NCI-H128 (cell line): Measurements from ENCODE around the gene PLD3.
"Not testable (repeated sequence)": the region's sequence is repeated elsewhere in the genome, so short reads cannot be mapped to it uniquely, and the experiment has no call there.

Experiments
- DNase-seq: peaks from one replicate; lab custom pipeline; 2025; ENCODE audit not compliant: unreplicated experiment; lab: John Stamatoyannopoulos, UW

The PLD3 gene

DNA sequence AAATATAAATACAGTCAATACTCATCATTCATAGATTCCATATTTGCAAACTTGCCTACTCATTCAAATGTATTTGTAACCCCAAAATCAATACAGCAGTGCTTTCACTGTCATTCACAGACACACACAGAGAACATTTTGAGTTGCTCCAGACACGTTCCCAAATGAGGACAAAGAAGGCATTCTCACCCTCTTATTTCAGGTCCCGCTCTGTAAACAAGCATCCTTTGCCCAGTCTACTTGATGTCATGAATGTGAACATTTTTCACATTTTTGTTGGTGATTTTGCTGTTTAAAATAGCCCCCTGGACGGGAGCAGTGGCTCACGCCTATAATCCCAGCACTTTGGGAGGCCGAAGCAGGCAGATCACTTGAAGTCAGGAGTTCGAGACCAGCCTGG lies 15.8 kb upstream of the PLD3 start:
- DNase-seq, result no peak

GRCh38 chr19:40333083-40333482 lies 15.4 kb upstream of the PLD3 start:
- not testable (repeated sequence) for DNase-seq

DNA sequence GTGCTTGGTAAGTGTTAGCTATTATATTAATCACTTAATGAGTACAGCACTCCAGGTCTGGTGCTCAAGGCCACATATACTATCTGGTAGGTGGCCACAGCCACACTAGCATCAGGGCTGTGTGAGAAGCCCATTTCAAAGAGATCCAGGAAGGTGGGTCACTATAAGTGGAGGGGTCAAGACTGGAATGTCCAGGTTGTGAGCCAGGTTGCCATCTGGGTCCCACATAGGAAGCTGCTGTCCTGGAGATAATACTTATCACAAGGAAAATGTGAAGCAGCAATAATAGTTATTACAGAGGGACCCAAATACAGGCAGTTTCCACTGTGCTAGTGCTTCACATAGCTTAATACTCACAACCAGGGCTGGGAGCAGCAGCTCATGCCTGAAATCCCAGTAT lies 13.4 kb upstream of the PLD3 start:
- DNase-seq, result no peak

DNA sequence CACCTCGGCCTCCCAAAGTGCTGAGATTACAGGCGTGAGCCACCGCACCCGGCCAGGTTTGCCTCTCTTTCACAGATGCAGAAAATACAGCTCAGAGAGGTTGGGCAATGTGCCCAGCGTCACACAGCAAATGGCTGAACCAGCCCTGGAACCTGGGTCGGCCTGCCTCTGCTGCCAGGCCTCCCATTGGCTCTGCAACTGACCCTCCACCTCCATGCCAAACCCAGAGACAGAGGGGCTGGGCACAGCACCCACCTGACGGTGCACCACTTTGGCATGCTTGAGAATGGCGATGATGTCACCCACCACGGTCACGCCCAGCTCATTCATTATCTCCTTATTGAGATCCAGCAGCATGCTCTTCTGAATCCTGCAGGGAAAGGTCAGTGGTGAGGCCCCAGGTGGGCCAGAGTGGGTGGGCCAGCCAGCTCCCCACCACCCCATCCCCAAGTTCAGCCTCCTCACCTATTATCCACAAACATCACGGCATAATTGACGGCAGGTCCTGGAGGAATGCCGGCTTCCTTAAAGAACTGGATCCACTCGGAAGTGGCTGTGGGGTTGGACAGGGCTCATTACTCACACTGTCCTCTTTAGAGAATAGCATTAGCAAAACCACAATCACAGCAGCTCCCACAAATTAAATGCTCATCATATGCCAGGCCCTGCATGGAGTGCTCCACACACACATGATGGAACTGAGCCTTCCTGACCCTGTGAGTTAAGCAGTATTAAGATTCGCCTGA lies 12.5 kb upstream of the PLD3 start:
- DNase-seq, result no peak

- no peak for DNase-seq
Observed at GRCh38 chr19:40336601-40336900, 11.9 kb upstream of the PLD3 start.

- no peak for DNase-seq
Observed at GRCh38 chr19:40337107-40337506, 11.4 kb upstream of the PLD3 start.

GRCh38 chr19:40337594-40337993 lies 10.9 kb upstream of the PLD3 start:
- no peak for DNase-seq

DNA sequence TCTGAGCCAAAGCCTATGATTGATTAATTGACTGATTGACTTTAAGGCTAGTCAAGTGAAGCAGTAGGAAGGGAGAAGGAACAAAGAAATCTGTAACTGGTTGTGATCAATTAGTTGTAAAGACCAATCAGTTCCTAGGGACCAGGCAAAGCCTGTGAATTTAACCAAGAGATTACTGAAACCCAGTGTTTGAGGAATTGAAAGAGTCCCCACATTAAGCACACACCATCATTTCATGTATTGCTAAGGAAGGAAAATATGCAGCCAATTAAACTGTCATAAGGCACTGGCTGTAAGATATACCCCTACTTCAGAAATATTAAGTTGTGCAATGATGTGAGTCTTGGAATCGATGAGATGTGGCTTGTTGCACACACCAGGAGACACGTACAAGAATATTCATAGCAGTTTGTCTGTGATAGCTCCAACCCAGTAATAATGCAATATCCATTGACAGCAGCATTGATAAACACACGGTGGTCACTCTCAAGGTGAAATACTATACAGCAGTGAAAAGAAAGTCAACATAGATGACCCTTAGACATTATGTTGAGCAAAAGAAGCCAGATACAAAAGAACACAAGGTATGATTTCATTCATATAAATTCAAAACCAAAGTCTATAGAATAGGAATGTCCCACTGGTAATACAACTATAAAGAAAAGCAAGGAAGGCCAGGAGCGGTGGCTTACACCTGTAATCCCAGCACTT lies 9.3 kb upstream of the PLD3 start:
- no peak for DNase-seq

DNA sequence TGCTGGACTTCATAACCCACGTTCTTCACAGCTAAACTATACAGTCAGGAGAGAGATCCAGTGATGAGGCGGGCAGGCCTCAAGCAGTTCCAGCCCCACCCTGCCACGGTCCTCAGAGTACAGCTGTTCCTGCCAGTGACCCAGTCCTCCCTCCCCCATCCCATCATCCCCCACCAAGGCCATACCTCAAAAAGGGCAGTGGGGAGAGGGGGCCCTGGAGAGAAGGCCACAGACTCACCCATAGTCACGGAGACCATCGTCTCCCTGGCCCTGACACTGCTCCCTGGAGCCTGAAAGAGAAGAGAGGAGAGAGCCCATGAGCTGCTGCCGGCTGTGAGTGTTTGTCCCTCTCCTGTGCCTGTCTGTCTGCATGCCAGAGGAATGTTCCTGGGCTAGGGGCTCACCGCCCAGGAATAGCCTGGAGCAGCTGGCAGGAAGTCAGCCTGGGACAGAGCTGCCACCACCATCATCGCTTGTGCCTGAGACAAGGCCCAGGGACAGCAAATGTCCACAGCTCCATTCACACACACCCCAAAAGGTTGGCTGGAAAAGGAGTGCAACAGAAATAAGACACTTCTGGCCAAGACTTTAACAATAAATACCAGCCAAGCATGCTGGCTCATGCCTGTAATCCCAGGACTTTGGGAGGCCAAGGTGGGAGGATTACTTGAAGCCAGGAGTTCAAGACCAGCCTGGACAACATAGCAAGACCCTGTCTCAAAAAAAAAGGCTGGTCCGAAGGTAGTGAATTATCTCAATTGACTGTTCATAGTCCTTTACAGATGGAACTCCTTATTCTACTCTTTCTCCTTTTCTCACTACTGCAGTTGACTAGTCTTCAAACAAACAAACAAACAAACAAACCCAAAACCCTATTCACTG lies 6.7 kb upstream of the PLD3 start:
- no peak for DNase-seq

DNA sequence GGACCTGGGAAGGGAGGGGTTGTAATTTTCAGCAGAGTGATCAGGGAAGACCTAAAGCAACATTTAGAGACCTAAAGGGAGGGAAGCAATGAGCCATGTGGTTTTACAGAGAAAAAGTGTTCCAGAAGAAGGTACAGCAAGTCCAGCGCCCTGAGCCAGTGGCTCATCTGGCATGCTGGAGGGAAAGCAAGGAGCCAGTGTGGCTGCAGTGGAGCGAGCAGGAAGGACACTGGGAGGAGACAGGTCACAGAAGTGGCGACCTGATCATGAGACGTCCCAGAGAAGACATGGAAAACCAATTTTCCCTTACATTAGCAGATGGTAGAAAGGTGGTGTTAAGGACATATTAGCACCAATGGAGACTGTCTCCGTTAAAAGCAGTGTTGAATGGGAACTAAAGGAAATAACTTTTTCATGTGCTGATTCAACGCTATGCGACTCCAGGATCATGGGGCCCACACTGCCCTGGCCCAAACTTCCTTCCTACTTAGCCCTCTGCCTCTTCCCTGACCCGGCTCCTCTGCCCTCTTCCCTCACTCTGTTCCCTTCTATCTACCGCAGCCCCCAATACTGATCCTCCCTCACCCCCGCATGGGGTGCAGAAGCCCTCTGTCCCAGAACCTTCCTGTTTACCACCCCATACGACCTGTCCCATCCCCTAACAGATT lies 5.7 kb upstream of the PLD3 start:
- DNase-seq, result no peak

GRCh38 chr19:40344422-40344821 lies 4.1 kb upstream of the PLD3 start:
- no peak for DNase-seq

DNA sequence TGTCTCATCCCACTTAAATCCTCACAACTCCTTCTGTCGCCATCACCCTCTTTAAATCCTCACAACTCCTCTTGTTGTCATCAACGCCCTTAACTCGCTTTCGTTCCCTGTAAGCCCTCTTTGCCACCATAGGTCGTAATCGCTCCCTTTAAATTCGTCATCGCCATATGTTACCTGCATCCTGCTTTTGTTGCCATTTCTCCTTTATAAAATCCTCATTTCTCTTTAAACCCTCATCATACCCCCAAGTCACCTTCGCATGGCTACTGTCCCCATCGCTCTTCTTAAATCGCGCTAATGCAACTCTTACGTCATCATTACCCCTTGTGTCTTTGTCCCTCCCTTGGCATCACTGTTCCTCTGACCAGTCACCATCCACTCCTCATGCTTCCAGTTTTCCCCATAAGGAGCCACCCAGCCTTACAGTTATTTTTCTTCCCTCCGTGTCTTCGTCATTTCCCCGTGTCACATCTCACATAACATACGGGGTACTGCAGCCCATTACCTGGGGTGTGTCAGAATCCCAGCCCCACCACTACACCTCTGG lies 539 bp downstream of the PLD3 start:
- DNase-seq, result no peak

DNA sequence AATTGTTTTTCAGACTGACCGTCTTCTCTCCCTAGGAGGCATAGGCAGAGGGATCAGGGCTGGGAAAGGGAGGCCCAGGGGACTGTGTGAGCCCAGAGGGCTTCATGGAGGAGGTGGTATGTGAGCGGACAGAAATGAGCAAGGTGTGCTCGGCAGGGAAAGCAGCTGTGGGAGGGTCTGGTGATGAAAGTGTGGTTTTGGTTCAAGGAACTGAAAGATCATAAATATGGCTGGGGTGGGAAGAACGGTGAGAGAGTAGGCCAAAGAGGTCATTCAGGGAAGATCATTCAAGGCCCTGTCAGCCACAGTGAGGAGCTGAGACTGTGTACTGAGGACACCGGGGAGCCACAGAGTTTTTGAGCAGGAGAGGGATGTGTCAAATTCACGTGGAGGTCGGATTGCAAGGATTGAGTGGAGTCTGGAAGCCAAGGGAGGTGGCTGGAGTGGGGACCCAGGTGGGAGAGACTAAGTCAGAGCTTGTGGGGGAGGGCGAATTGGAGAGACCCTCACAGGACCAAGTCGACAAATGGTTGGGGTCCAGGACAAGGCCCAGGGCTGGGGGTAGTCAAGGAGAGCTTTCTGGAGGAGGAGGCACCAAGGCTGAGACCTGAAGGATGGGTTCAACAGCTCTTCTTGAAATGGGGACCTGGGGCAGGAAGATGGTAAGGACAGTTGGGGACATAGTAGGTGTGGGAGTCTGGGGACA lies 7.6 kb downstream of the PLD3 start:
- DNase-seq, result no peak

DNA sequence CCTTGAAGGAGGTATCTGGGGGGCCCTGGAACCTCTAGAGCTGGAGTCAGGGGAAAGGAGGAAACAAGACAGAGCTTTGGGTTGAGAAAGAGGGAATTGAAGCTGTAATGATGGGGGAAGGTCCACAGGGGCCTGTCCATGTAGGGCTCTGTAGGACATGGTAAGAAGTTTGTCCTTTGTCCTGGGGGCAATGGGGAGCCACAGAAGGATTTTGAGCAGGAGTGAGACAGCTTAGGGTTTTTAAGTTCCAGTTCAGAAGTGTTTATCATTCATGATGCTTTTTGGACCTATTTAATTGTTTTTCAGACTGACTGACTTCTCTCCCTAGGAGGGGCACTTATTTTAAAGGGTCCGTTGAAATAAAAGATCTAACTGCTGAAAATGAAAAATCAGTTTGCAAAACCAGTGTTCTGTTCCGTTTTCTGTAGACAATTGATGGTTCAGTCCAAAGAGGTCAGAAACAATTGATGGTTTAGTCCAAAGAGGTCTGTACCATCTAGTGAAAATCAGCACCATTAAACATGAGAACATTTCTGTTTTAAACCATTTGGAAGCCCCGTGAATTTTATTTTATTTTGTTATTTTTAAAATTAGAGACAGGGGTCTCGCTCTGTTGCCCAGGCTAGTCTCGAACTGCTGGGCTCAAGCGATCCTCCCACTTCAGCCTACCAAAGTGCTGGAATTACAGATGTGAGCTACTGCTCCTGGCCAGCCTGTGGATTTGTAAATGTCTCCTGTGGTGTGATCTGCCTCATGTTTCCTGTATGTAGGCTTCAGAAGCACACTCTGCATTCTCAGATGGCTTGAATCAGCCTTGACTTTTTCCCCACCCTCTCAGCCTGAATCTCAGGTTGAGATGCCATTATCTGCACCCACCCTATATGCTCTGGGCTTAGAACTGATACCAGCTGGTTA lies 8.4 kb downstream of the PLD3 start:
- DNase-seq, result no peak

DNA sequence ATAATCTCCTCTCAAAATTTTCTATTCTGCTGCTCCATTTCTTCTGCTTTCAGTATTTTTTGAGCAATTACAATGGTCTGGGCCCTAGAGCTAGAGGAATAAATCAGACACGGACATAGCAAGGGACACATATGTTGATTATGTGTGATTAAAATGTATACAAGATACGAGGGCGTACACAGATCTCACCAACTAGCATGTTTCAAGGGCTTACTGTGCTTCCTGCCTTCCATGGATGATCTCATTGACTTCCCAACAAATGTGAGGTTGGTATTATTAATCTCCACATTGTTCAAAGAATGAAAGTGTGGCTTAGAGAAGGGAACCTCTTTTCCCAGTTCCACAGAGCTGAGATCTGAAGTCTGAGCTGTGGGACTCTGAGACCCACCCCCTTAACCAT lies 9.1 kb downstream of the PLD3 start:
- no peak for DNase-seq

DNA sequence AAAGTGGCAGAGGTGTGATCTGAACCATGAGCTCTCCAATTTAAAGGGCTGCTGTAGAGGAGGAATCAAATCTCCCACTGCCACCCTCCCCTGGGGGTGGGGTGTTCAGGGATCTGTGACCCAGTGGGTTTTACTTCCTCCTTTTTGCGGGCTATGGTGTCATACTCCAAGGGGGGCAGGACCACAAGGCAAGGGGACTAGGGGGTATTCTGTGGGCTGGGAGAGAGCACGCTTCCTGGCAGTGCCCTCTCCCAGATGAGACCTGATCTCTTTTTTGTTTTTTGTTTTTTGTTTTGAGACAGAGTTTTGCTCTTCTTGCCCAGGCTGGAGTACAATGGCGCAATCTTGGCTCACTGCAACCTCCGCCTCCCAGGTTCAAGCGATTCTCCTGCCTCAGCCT lies 10.3 kb downstream of the PLD3 start:
- no peak for DNase-seq

GRCh38 chr19:40360020-40360707 lies 11.7 kb downstream of the PLD3 start:
- no peak for DNase-seq

GRCh38 chr19:40360708-40361241 lies 12.3 kb downstream of the PLD3 start:
- DNase-seq, result no peak

- no peak for DNase-seq
Observed at GRCh38 chr19:40362160-40362559, 13.7 kb downstream of the PLD3 start.
